ENCODE data around the gene OR6C1.
"Not testable (repeated sequence)": the region's sequence is repeated elsewhere in the genome, so short reads cannot be mapped to it uniquely, and the experiment has no call there.

OR6C1 gene

DNA sequence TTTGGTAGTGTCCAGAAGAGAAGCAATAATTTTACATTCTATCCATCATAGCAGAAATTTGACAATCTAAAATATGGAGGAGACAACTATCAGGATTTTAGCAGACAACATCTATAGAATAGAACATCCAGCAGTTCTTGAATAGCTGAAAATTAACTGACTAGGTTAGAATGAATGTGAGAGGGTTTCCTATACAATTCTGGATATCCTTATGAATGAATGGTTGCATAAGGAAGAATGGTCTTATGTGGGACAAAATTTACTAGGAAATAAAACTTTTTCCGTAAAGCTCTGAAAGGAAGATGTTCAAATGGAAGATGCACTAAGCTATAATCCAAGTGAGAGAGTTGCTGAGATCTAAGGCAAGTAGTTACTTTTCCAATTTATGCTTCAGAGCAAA is 16.3 kb downstream of the OR6C1 start, which contains the start of gene OR6C3:
Gene OR6C3 (plus strand): TSS at position 301 of the 400 bp plus-strand sequence. CDS start 955 bp downstream, outside the sequence.
- Histone ChIP-seq H3K27ac (no peak within 1 kb of the TSS), H3K27me3 (ENCODE audit: control insufficient read depth, insufficient read depth, low read length) (no peaks in the 10 kb centered on the region), H3K9ac (no peak within 1 kb of the TSS), H2AFZ (no peak within 1 kb of the TSS), H3K36me3 (ENCODE audit: control insufficient read depth, insufficient read depth, low read length) (no peaks in the 10 kb centered on the region), H3K4me1 (no peaks in the 10 kb centered on the region), H3K79me2 (no peaks in the 10 kb centered on the region), H3K9me3 (ENCODE audit: control insufficient read depth, low read length) (no peaks in the 10 kb centered on the region), H3K4me3 (ENCODE audit: low read depth, low read length) (no peak within 1 kb of the TSS), H3K4me2 (ENCODE audit: low read length) (no peak within 1 kb of the TSS)
- TF ChIP-seq, protein P1, sequence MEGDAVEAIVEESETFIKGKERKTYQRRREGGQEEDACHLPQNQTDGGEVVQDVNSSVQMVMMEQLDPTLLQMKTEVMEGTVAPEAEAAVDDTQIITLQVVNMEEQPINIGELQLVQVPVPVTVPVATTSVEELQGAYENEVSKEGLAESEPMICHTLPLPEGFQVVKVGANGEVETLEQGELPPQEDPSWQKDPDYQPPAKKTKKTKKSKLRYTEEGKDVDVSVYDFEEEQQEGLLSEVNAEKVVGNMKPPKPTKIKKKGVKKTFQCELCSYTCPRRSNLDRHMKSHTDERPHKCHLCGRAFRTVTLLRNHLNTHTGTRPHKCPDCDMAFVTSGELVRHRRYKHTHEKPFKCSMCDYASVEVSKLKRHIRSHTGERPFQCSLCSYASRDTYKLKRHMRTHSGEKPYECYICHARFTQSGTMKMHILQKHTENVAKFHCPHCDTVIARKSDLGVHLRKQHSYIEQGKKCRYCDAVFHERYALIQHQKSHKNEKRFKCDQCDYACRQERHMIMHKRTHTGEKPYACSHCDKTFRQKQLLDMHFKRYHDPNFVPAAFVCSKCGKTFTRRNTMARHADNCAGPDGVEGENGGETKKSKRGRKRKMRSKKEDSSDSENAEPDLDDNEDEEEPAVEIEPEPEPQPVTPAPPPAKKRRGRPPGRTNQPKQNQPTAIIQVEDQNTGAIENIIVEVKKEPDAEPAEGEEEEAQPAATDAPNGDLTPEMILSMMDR (IDR thresholded peaks at IDR 0.05): no peak

DNA sequence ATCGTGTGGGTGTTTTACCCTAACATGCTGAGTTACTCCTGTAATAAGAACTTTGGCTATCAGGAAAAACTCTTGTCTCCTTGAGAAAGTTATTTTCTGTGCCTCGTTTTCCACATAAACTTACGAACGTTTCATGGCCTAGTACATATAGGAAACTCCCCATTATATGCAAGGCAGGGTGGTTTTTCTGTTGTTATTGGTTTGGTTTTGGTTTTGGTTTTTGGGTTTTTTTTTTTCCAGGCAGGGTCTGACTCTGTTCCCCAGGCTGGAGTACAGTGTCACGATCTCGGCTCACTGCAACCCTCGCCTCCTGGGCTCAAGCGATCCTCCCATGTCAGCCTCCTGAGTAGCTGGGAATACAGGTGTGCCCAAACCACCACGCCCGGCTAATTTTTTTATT is 21.9 kb downstream of the OR6C1 start:
- Histone ChIP-seq H3K79me2 (no peaks in the 10 kb centered on the region), H3K4me2 (ENCODE audit: low read length) (no peak overlapping the region), H3K4me1 (no peaks in the 10 kb centered on the region), H3K9me3 (ENCODE audit: control insufficient read depth, low read length) (no peaks in the 10 kb centered on the region), H3K27ac (no peak overlapping the region), H3K9ac (no peak overlapping the region), H3K4me3 (ENCODE audit: low read depth, low read length) (no peak overlapping the region), H3K27me3 (ENCODE audit: control insufficient read depth, insufficient read depth, low read length) (no peaks in the 10 kb centered on the region), H2AFZ (no peak overlapping the region), H3K36me3 (ENCODE audit: control insufficient read depth, insufficient read depth, low read length) (no peaks in the 10 kb centered on the region)
- TF ChIP-seq, protein P1 (IDR thresholded peaks at IDR 0.05): no peak

DNA sequence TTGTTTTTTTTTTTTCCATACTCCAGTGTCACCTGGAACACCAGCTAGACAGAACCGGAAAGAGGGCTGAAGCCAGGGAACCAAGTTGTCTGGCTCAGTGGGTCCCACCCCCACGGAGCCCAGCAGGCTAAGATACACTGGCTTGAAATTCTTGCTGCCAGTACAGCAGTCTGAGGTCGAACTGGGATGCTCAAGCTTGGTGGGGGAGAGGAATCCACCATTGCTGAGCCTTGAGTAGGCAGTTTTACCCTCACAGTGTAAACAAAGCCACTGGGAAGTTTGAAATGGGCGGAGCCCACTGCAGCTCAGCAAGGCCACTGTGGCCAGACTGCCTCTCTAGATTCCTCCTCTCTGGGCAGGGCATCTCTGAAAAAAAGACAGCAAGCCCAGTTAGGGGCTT is 41.2 kb downstream of the OR6C1 start:
- H2AFZ ChIP-seq; H3K4me1 ChIP-seq; H3K36me3 ChIP-seq (ENCODE audit: control insufficient read depth, insufficient read depth, low read length); H3K4me2 ChIP-seq (ENCODE audit: low read length); H3K9ac ChIP-seq; H3K4me3 ChIP-seq (ENCODE audit: low read depth, low read length); H3K9me3 ChIP-seq (ENCODE audit: control insufficient read depth, low read length); H3K27me3 ChIP-seq (ENCODE audit: control insufficient read depth, insufficient read depth, low read length); H3K79me2 ChIP-seq; H3K27ac ChIP-seq: not testable (repeated sequence)

DNA sequence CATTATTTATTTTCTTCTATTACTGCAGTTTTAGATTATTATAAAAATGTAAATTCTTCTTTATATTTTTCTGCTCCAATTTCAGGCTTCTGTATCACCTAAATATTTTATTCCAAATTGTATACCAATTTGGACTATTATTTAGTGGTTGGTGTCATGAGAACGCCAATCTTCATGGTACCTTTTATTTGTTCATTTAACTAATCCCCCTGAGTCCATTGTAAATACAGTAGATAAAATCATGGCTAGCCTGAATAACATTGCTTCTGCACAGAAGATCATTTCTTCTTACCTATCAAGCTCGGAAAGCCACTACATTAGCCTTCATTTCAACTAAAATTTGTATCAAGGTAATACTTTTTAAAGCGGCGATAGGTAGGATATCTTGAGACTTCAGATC is 48.5 kb downstream of the OR6C1 start, which contains the start of gene OR6C75:
Gene OR6C75 (plus strand): TSS at position 301 of the 400 bp plus-strand sequence. CDS start 2,136 bp downstream, outside the sequence.
- Histone ChIP-seq H2AFZ (no peak within 1 kb of the TSS), H3K36me3 (ENCODE audit: control insufficient read depth, insufficient read depth, low read length) (no peaks in the 10 kb centered on the region), H3K27ac (no peak within 1 kb of the TSS), H3K4me2 (ENCODE audit: low read length) (no peak within 1 kb of the TSS), H3K9ac (no peak within 1 kb of the TSS), H3K27me3 (ENCODE audit: control insufficient read depth, insufficient read depth, low read length) (no peaks in the 10 kb centered on the region), H3K4me3 (ENCODE audit: low read depth, low read length) (no peak within 1 kb of the TSS), H3K4me1 (no peaks in the 10 kb centered on the region), H3K9me3 (ENCODE audit: control insufficient read depth, low read length) (no peaks in the 10 kb centered on the region), H3K79me2 (no peaks in the 10 kb centered on the region)
- TF ChIP-seq, protein P1 (IDR thresholded peaks at IDR 0.05): no peak

DNA sequence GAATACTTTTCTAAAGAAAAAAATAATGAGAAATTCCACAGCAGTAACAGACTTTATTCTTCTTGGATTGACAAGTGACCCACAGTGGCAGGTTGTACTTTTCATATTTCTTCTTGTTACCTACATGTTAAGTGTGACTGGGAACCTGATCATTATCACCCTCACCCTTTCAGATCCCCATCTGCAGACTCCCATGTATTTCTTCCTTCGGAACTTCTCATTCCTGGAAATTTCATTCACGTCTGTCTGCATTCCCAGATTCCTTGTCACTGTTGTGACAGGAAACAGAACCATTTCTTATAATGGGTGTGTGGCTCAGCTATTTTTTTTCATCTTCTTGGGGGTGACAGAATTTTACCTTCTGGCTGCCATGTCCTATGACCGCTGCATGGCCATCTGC is 50.9 kb downstream of the OR6C1 start:
- Histone ChIP-seq H3K79me2 (no peaks in the 10 kb centered on the region), H3K27me3 (ENCODE audit: control insufficient read depth, insufficient read depth, low read length) (no peaks in the 10 kb centered on the region)

More for the DNA sequence above, 50.9 kb downstream of the OR6C1 start:
- Histone ChIP-seq H3K4me1 (no peaks in the 10 kb centered on the region), H3K4me2 (ENCODE audit: low read length) (no peak overlapping the region), H3K27ac (no peak overlapping the region), H3K4me3 (ENCODE audit: low read depth, low read length) (no peak overlapping the region), H3K9me3 (ENCODE audit: control insufficient read depth, low read length) (no peaks in the 10 kb centered on the region), H2AFZ (no peak overlapping the region), H3K9ac (no peak overlapping the region), H3K36me3 (ENCODE audit: control insufficient read depth, insufficient read depth, low read length) (no peaks in the 10 kb centered on the region)
- TF ChIP-seq, protein P1 (IDR thresholded peaks at IDR 0.05): no peak
